Mesenchymal stem cell (in vitro differentiated cells and primary cell): Measurements from ENCODE around the gene ZNF768.
A peak's percentile ranks its signal among the peaks of the same experiment; 100 is the strongest.

Source experiments
- DNase-seq: peaks from one replicate; pipeline ENCODE4 v3.0.0-alpha.2; 2013
- H2AFZ ChIP-seq: one replicate; pipeline ENCODE4 v1.6.1; 2013; ENCODE audit warnings: low read depth, mild to moderate bottlenecking, control low read depth, inconsistent platforms, low read length, moderate library complexity
- H2AK5ac ChIP-seq: 2 replicates; pipeline ENCODE4 v1.6.1; 2013; ENCODE audit warnings: low read length, moderate library complexity, mild to moderate bottlenecking, inconsistent platforms; ENCODE audit not compliant: severe bottlenecking
- H2BK120ac ChIP-seq: one replicate; pipeline ENCODE4 v1.6.1; 2013; ENCODE audit warnings: low read depth, mild to moderate bottlenecking, inconsistent platforms, low read length, moderate library complexity
- H2BK12ac ChIP-seq, 2 experiments: one replicate each; pipeline ENCODE4 v1.6.1; 2013; ENCODE audit warnings: inconsistent platforms in 2 of 2, low read length in 2 of 2, mild to moderate bottlenecking in 2 of 2, moderate library complexity in 2 of 2, control low read depth in 1 of 2
- H2BK15ac ChIP-seq: one replicate; pipeline ENCODE4 v1.6.1; 2013; ENCODE audit warnings: mild to moderate bottlenecking, low read depth, inconsistent platforms; ENCODE audit not compliant: poor library complexity, severe bottlenecking
- H2BK5ac ChIP-seq: 2 replicates; pipeline ENCODE4 v1.6.1; 2013; ENCODE audit warnings: low read depth, mild to moderate bottlenecking, low read length, control low read depth, inconsistent platforms; ENCODE audit not compliant: poor library complexity, severe bottlenecking
- H3K14ac ChIP-seq, 2 experiments: one replicate each; pipeline ENCODE4 v1.6.1; 2013; ENCODE audit warnings: inconsistent platforms in 2 of 2, low read length in 2 of 2, control low read depth in 1 of 2, mild to moderate bottlenecking in 1 of 2, moderate library complexity in 1 of 2
- H3K18ac ChIP-seq, 2 experiments: one replicate each; pipeline ENCODE4 v1.6.1; 2013; ENCODE audit warnings: inconsistent platforms in 2 of 2, low read length in 2 of 2, control low read depth in 1 of 2, low read depth in 1 of 2, mild to moderate bottlenecking in 1 of 2
- H3K23ac ChIP-seq, 2 experiments: one replicate each; pipeline ENCODE4 v1.6.1; 2013; ENCODE audit warnings: inconsistent platforms in 2 of 2, low read length in 2 of 2, mild to moderate bottlenecking in 2 of 2, moderate library complexity in 2 of 2, control low read depth in 1 of 2
- H3K27ac ChIP-seq: 2 replicates; pipeline ENCODE4 v1.5.1; 2013; ENCODE audit warnings: mild to moderate bottlenecking, moderate library complexity, low read length, control low read depth, inconsistent platforms; ENCODE audit not compliant: poor library complexity, severe bottlenecking
- H3K27me3 ChIP-seq, 2 experiments: 2 replicates each; pipeline versions ENCODE4 v1.6.1 to v1.7.0; 2013; ENCODE audit warnings: low read length in 2 of 2, mild to moderate bottlenecking in 2 of 2, moderate library complexity in 2 of 2, control low read depth in 1 of 2, inconsistent platforms in 1 of 2; ENCODE audit not compliant: control insufficient read depth in 1 of 2, insufficient read depth in 1 of 2
- H3K36me3 ChIP-seq, 2 experiments: 2 replicates each; pipeline versions ENCODE4 v1.6.1 to v1.7.0; 2013; ENCODE audit warnings: low read length in 2 of 2, control low read depth in 1 of 2, inconsistent platforms in 1 of 2, low read depth in 1 of 2, mild to moderate bottlenecking in 1 of 2; ENCODE audit not compliant: insufficient read depth in 2 of 2, control insufficient read depth in 1 of 2
- H3K4ac ChIP-seq, 2 experiments: one replicate each; pipeline ENCODE4 v1.6.1; 2013; ENCODE audit warnings: inconsistent platforms in 2 of 2, low read length in 2 of 2, mild to moderate bottlenecking in 2 of 2, moderate library complexity in 2 of 2, control low read depth in 1 of 2, low read depth in 1 of 2
- H3K4me1 ChIP-seq: 2 replicates; pipeline ENCODE4 v1.6.1; 2013; ENCODE audit warnings: low read depth, low read length, control low read depth; ENCODE audit not compliant: control insufficient read depth, insufficient read depth
- H3K4me2 ChIP-seq: 2 replicates; pipeline ENCODE4 v1.6.1; 2013; ENCODE audit warnings: low read length, mild to moderate bottlenecking, inconsistent platforms; ENCODE audit not compliant: poor library complexity, severe bottlenecking
- H3K4me3 ChIP-seq, 2 experiments: 2 replicates each; pipeline versions ENCODE4 v1.5.1 to v1.7.0; 2013; ENCODE audit warnings: low read length in 2 of 2, mild to moderate bottlenecking in 2 of 2, control low read depth in 1 of 2, low read depth in 1 of 2; ENCODE audit not compliant: insufficient read depth in 1 of 2
- H3K79me1 ChIP-seq: replicated peaks from 2 replicates; pipeline ENCODE4 v1.6.1; 2013; ENCODE audit warnings: mild to moderate bottlenecking, control low read depth, low read length, inconsistent platforms; ENCODE audit not compliant: poor library complexity, severe bottlenecking
- H3K9ac ChIP-seq: 2 replicates; pipeline ENCODE4 v1.7.0; 2013; ENCODE audit warnings: mild to moderate bottlenecking, low read length, moderate library complexity
- H3K9me3 ChIP-seq: 2 replicates; pipeline ENCODE4 v1.7.0; 2013; ENCODE audit warnings: mild to moderate bottlenecking, low read length; ENCODE audit not compliant: control insufficient read depth
- H4K8ac ChIP-seq: one replicate; pipeline ENCODE4 v1.6.1; 2013; ENCODE audit warnings: inconsistent platforms, mild to moderate bottlenecking, low read length, moderate library complexity
- H4K91ac ChIP-seq: one replicate; pipeline ENCODE4 v1.6.1; 2013; ENCODE audit warnings: mild to moderate bottlenecking, low read length, inconsistent platforms
- WGBS: methylation state at CpG from one replicate; pipeline ENCODE4 v1.1.7; 2013; ENCODE audit warnings: mixed read lengths; 5-methylcytosine and 5-hydroxymethylcytosine counted together

Gene ZNF768

GRCh38 chr16:30528799-30529457, 2.6 kb upstream of the ZNF768 start:
- peaks cover 22% of the 10 kb centered on the region for H3K79me1 ChIP-seq
- no peak overlapping the region for H4K91ac ChIP-seq
- no peak overlapping the region for H2BK15ac ChIP-seq
- H3K27me3 ChIP-seq, result no peaks in the 10 kb centered on the region
- H3K9me3 ChIP-seq, result no peaks in the 10 kb centered on the region
- H2BK120ac ChIP-seq, result no peak overlapping the region
- no peak overlapping the region for H3K27ac ChIP-seq
- H2AK5ac ChIP-seq, result no peak overlapping the region
- H3K4me1 ChIP-seq, result peaks cover 19% of the 10 kb centered on the region
- H3K18ac ChIP-seq, result no peak overlapping the region
- WGBS, result 93% methylated on average over 4 of the region's 4 CpGs
- H3K36me3 ChIP-seq, result peaks cover 25 to 32% of the 10 kb centered on the region in 2 experiments
- peak overlapping the region in 1 of 2 experiments; percentile 8 for H3K4ac ChIP-seq
- H2BK5ac ChIP-seq, result no peak overlapping the region
- H2BK12ac ChIP-seq, result no peak overlapping the region
- no peak overlapping the region for H4K8ac ChIP-seq
- no peak overlapping the region for H2AFZ ChIP-seq
- H3K9ac ChIP-seq, result peak overlapping the region; percentile 21
- H3K4me3 ChIP-seq, result no peak overlapping the region
- H3K23ac ChIP-seq, result no peak overlapping the region
- no peak overlapping the region for H3K14ac ChIP-seq
- no peak for DNase-seq
- no peak overlapping the region for H3K4me2 ChIP-seq

GRCh38 chr16:30527635-30528178, 1.3 kb upstream of the ZNF768 start:
- H3K18ac ChIP-seq, result peak overlapping the region in 1 of 2 experiments; percentile 73
- no peak overlapping the region for H2AFZ ChIP-seq
- H3K23ac ChIP-seq, result no peak overlapping the region
- H3K79me1 ChIP-seq, result peaks cover 19% of the 10 kb centered on the region
- DNase-seq, result no peak
- H2BK12ac ChIP-seq, result peak overlapping the region in 1 of 2 experiments; percentile 21
- H2BK15ac ChIP-seq, result no peak overlapping the region
- H3K4me1 ChIP-seq, result peaks cover 20% of the 10 kb centered on the region
- no peak overlapping the region for H2BK5ac ChIP-seq
- H3K4me2 ChIP-seq, result peak overlapping the region; percentile 43
- H3K4me3 ChIP-seq, result peak overlapping the region in 1 of 2 experiments; percentile 74
- no peak overlapping the region for H2AK5ac ChIP-seq
- peak overlapping the region; percentile 55 for H3K27ac ChIP-seq
- H4K91ac ChIP-seq, result peak overlapping the region; percentile 3
- WGBS, result 65% methylated on average over 13 of the region's 14 CpGs
- H4K8ac ChIP-seq, result peak overlapping the region; percentile 71
- H3K9ac ChIP-seq, result peak overlapping the region; percentile 94
- peaks cover 21 to 31% of the 10 kb centered on the region in 2 experiments for H3K36me3 ChIP-seq
- H3K27me3 ChIP-seq, result no peaks in the 10 kb centered on the region
- no peak overlapping the region for H2BK120ac ChIP-seq
- peak overlapping the region; percentile 30 to 34 for H3K4ac ChIP-seq
- H3K14ac ChIP-seq, result no peak overlapping the region
- H3K9me3 ChIP-seq, result no peaks in the 10 kb centered on the region

GRCh38 chr16:30526823-30527634, 663 bp upstream of the ZNF768 start:
- DNase-seq, result peak; percentile 99
- Histone ChIP-seq H3K27me3 (no peaks in the 10 kb centered on the region), H2BK5ac (peak overlapping the region; percentile 54), H3K4me2 (peak overlapping the region; percentile 69), H3K36me3 (peaks cover 14 to 24% of the 10 kb centered on the region in 2 experiments), H3K4me3 (peak overlapping the region; percentile 74 to 84), H3K23ac (no peak overlapping the region), H3K18ac (peak overlapping the region; percentile 37 to 98), H3K4ac (peak overlapping the region; percentile 55 to 94), H3K14ac (no peak overlapping the region), H2AK5ac (no peak overlapping the region), H2BK15ac (peak overlapping the region; percentile 84), H3K4me1 (peaks cover 22% of the 10 kb centered on the region), H2BK120ac (peak overlapping the region; percentile 29), H3K79me1 (peaks cover 13% of the 10 kb centered on the region), H2AFZ (peak overlapping the region; percentile 87), H3K27ac (peak overlapping the region; percentile 87), H2BK12ac (peak overlapping the region in 1 of 2 experiments; percentile 87), H4K91ac (peak overlapping the region; percentile 86), H3K9ac (peak overlapping the region; percentile 94), H3K9me3 (no peaks in the 10 kb centered on the region), H4K8ac (peak overlapping the region; percentile 74)
- under 1% methylated on average over 63 of the region's 79 CpGs for WGBS

- H2BK15ac ChIP-seq, result no peak overlapping the region
- peak overlapping the region; percentile 37 for H3K27ac ChIP-seq
- H2BK12ac ChIP-seq, result no peak overlapping the region
- no peak overlapping the region for H4K8ac ChIP-seq
- peaks cover 12% of the 10 kb centered on the region for H3K79me1 ChIP-seq
- 70% methylated on average over 4 of the region's 4 CpGs for WGBS
- peak overlapping the region in 1 of 2 experiments; percentile 85 for H3K18ac ChIP-seq
- no peaks in the 10 kb centered on the region for H3K9me3 ChIP-seq
- peaks cover 26% of the 10 kb centered on the region for H3K4me1 ChIP-seq
- no peak overlapping the region for H2BK5ac ChIP-seq
- no peaks in the 10 kb centered on the region for H3K27me3 ChIP-seq
- H3K23ac ChIP-seq, result no peak overlapping the region
- no peak overlapping the region for H2AK5ac ChIP-seq
- H3K9ac ChIP-seq, result peak overlapping the region; percentile 80
- no peak overlapping the region for H3K14ac ChIP-seq
- H3K4ac ChIP-seq, result no peak overlapping the region
- peak overlapping the region; percentile 71 to 80 for H3K4me3 ChIP-seq
- H3K4me2 ChIP-seq, result peak overlapping the region; percentile 76
- DNase-seq, result no peak
- H4K91ac ChIP-seq, result no peak overlapping the region
- peak overlapping the region; percentile 29 for H2BK120ac ChIP-seq
- H3K36me3 ChIP-seq, result peaks cover 13 to 14% of the 10 kb centered on the region in 2 experiments
- no peak overlapping the region for H2AFZ ChIP-seq
Observed at GRCh38 chr16:30525844-30526136, 576 bp downstream of the ZNF768 start.
